Endodermal cell (in vitro differentiated cells): ENCODE results near the gene BCLAF1. TPM values are rescaled to one million over a fixed set of nuclear protein-coding genes. Genes with fewer than 3 reads are reported as not detected.

Experiments used
- DNase-seq: peaks from one replicate; pipeline ENCODE4 v3.0.0-alpha.2; 2017
- H3K27ac ChIP-seq: 2 replicates; pipeline ENCODE4 v1.5.1; 2013; ENCODE audit warnings: mild to moderate bottlenecking, low read depth, low read length, moderate library complexity
- H3K27me3 ChIP-seq: 2 replicates; pipeline ENCODE4 v1.6.1; 2013; ENCODE audit warnings: mild to moderate bottlenecking, low read length, moderate library complexity; ENCODE audit not compliant: insufficient read depth, control insufficient read depth, poor library complexity, severe bottlenecking
- H3K36me3 ChIP-seq: 2 replicates; pipeline ENCODE4 v1.7.0; 2013; ENCODE audit warnings: mild to moderate bottlenecking, low read length, moderate library complexity; ENCODE audit not compliant: control insufficient read depth, insufficient read depth
- H3K4me1 ChIP-seq: one replicate; pipeline ENCODE4 v1.7.0; 2013; ENCODE audit warnings: low read length; ENCODE audit not compliant: control insufficient read depth, insufficient read depth
- H3K4me3 ChIP-seq: 2 replicates; pipeline ENCODE4 v1.5.1; 2013; ENCODE audit warnings: mild to moderate bottlenecking, low read length, moderate library complexity
- H3K9ac ChIP-seq: 2 replicates; pipeline ENCODE4 v1.6.1; 2013; ENCODE audit warnings: mild to moderate bottlenecking, low read length, moderate library complexity; ENCODE audit not compliant: poor library complexity, severe bottlenecking; ENCODE audit errors: extremely low read depth
- H3K9me3 ChIP-seq: 2 replicates; pipeline ENCODE4 v1.6.1; 2013; ENCODE audit warnings: mild to moderate bottlenecking, low read length, moderate library complexity; ENCODE audit not compliant: control insufficient read depth
- H3K27ac Mint-ChIP-seq: 2 replicates; pipeline ENCODE4 v1.8.0; 2020; ENCODE audit warnings: mixed read lengths
- H3K27me3 Mint-ChIP-seq: 2 replicates; pipeline ENCODE4 v1.8.0; 2021; ENCODE audit warnings: mild to moderate bottlenecking, mixed read lengths; ENCODE audit not compliant: insufficient read depth
- H3K36me3 Mint-ChIP-seq: 2 replicates; pipeline ENCODE4 v1.8.0; 2020; ENCODE audit warnings: low read depth, mixed read lengths
- H3K4me1 Mint-ChIP-seq: 2 replicates; pipeline ENCODE4 v1.8.0; 2020; ENCODE audit warnings: mixed read lengths
- H3K4me3 Mint-ChIP-seq: 2 replicates; pipeline ENCODE4 v1.8.0; 2020; ENCODE audit warnings: mild to moderate bottlenecking, moderate library complexity, mixed read lengths
- H3K9me3 Mint-ChIP-seq: 2 replicates; pipeline ENCODE4 v1.8.0; 2020; ENCODE audit warnings: mild to moderate bottlenecking, mixed read lengths
- WGBS, 2 experiments: methylation state at CpG; one replicate each; pipeline versions ENCODE4 v1.1.5 to v1.1.7; 2013; ENCODE audit warnings: missing lambda C conversion rate in 2 of 2, mixed read lengths in 1 of 2; ENCODE audit not compliant: insufficient coverage in 1 of 2, insufficient read length in 1 of 2; 5-methylcytosine and 5-hydroxymethylcytosine counted together
- total RNA-seq, 2 donors: library from RNA; stranded (reverse); fragmentation: NEBNext Ultra II Directional in 1 of 2; extraction: Animal tissue kit (Norgen Biotek cat#: 25700) in 1 of 2; gene quantifications; 2 replicates in 1 of 2; 3 replicates in 1 of 2; pipeline ENCODE4 v1.2.1, GENCODE V29; 2021
- TF ChIP-seq, protein P1 (sequence below): fragments of 200-600 bp; sonication (generic); conservative IDR thresholded peaks from 2 replicates; pipeline ENCODE4 v1.5.0; 2021; ENCODE audit warnings: antibody characterized with exemption, mild to moderate bottlenecking

Gene BCLAF1
- total RNA-seq, 2 donors from 2014 or later, result 130 to 194 TPM

DNA sequence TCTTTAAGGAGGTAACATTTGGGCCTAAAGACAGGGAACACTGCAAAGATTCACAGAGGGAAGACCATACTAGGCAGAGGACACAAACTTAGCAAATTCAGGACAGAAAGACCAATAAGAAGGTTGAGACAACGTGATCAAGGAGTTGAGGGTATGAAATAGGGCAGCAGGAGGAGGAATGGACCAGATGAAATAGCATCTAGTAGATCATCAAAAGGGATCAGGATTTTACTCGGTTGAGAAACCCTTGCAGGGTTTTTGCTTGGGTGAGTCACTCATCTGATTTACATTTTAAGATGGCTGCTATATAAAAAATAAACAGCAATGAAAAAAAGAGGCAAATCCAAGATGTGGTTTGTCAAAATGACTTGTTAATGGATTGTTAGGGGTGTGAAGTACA is 4.7 kb downstream of the BCLAF1 start:
- no peak for DNase-seq
- WGBS, 2 experiments, result 19 to 34% methylated on average over 2 of the region's 2 CpGs
- H3K27me3 ChIP-seq, result no peaks in the 10 kb centered on the region
- H3K4me1 Mint-ChIP-seq, result peaks cover 34% of the 10 kb centered on the region
- no peak overlapping the region for H3K27ac ChIP-seq
- no peaks in the 10 kb centered on the region for H3K9me3 Mint-ChIP-seq
- peak overlapping the region; percentile 31 for H3K4me3 ChIP-seq
- H3K27ac Mint-ChIP-seq, result peak overlapping the region; percentile 30
- no peaks in the 10 kb centered on the region for H3K9me3 ChIP-seq
- TF ChIP-seq, protein P1, sequence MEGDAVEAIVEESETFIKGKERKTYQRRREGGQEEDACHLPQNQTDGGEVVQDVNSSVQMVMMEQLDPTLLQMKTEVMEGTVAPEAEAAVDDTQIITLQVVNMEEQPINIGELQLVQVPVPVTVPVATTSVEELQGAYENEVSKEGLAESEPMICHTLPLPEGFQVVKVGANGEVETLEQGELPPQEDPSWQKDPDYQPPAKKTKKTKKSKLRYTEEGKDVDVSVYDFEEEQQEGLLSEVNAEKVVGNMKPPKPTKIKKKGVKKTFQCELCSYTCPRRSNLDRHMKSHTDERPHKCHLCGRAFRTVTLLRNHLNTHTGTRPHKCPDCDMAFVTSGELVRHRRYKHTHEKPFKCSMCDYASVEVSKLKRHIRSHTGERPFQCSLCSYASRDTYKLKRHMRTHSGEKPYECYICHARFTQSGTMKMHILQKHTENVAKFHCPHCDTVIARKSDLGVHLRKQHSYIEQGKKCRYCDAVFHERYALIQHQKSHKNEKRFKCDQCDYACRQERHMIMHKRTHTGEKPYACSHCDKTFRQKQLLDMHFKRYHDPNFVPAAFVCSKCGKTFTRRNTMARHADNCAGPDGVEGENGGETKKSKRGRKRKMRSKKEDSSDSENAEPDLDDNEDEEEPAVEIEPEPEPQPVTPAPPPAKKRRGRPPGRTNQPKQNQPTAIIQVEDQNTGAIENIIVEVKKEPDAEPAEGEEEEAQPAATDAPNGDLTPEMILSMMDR, result no peak
- peaks cover 28% of the 10 kb centered on the region for H3K36me3 ChIP-seq
- H3K9ac ChIP-seq, result no peak overlapping the region
- H3K4me1 ChIP-seq, result no peaks in the 10 kb centered on the region
- peaks cover 20% of the 10 kb centered on the region for H3K36me3 Mint-ChIP-seq
- no peak overlapping the region for H3K4me3 Mint-ChIP-seq
- no peaks in the 10 kb centered on the region for H3K27me3 Mint-ChIP-seq

GRCh38 chr6:136282906-136283305 is 6.7 kb downstream of the BCLAF1 start:
- no peak for DNase-seq
- Histone ChIP-seq H3K9me3 (no peaks in the 10 kb centered on the region), H3K4me1 (no peaks in the 10 kb centered on the region), H3K27ac (no peak overlapping the region), H3K27me3 (no peaks in the 10 kb centered on the region), H3K36me3 (peaks cover 44% of the 10 kb centered on the region), H3K9ac (no peak overlapping the region), H3K4me3 (no peak overlapping the region)
- H3K4me3 Mint-ChIP-seq, result no peak overlapping the region
- peaks cover 29% of the 10 kb centered on the region for H3K4me1 Mint-ChIP-seq
- WGBS, 2 experiments, result 94 to 100% methylated on average over 3 of the region's 4 CpGs
- TF ChIP-seq, protein P1, result no peak
- peaks cover 28% of the 10 kb centered on the region for H3K36me3 Mint-ChIP-seq
- H3K9me3 Mint-ChIP-seq, result no peaks in the 10 kb centered on the region
- no peak overlapping the region for H3K27ac Mint-ChIP-seq
- no peaks in the 10 kb centered on the region for H3K27me3 Mint-ChIP-seq

GRCh38 chr6:136280032-136280609 is 9.5 kb downstream of the BCLAF1 start:
- H3K36me3 Mint-ChIP-seq, result peaks cover 44% of the 10 kb centered on the region
- no peak overlapping the region for H3K9ac ChIP-seq
- no peaks in the 10 kb centered on the region for H3K9me3 ChIP-seq
- H3K9me3 Mint-ChIP-seq, result no peaks in the 10 kb centered on the region
- H3K27ac Mint-ChIP-seq, result no peak overlapping the region
- no peak for DNase-seq
- no peak overlapping the region for H3K4me3 Mint-ChIP-seq
- no peak overlapping the region for H3K27ac ChIP-seq
- H3K27me3 ChIP-seq, result no peaks in the 10 kb centered on the region
- peaks cover 19% of the 10 kb centered on the region for H3K4me1 Mint-ChIP-seq
- H3K4me1 ChIP-seq, result no peaks in the 10 kb centered on the region
- 99 to 100% methylated on average over 2 to 3 of the region's 3 CpGs for WGBS, 2 experiments
- TF ChIP-seq, protein P1, result no peak
- H3K36me3 ChIP-seq, result peaks cover 67% of the 10 kb centered on the region
- no peak overlapping the region for H3K4me3 ChIP-seq
- no peaks in the 10 kb centered on the region for H3K27me3 Mint-ChIP-seq
